ENCODE results near the gene STARD10.

The STARD10 gene

DNA sequence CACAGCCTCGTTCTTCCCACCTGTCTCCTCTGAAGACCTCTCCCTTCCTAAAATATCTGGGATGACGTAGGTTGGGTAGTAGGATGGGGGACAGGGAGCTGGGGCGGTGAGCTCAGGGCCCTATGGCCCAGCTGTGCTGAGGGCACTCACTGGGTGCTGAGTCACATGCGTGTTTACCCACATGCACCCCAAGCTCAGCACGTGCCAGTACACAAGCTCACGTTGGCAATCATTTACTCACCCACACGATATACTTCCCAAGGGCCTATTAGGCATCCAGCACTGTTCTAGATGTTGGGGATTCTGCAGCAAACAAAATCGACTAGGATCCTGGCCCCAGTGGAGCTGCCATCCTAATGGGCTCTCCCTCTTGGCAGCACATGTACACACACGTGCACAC is 70.3 kb downstream of the STARD10 start:
- H3K27ac ChIP-seq (ENCODE audit: low read length): no peak overlapping the region
- H3K9ac ChIP-seq (ENCODE audit: low read depth, low read length): no peak overlapping the region
- no peak overlapping the region for H3K4me3 ChIP-seq (ENCODE audit: low read length)
- H3K36me3 ChIP-seq (ENCODE audit: insufficient read depth, low read depth, low read length): peaks cover 13% of the 10 kb centered on the region; the same call in 1 of the 2 replicates
- H3K27me3 ChIP-seq (ENCODE audit: insufficient read depth, low read length): no peaks in the 10 kb centered on the region
- H3K9me3 ChIP-seq (ENCODE audit: insufficient read depth, low read depth, low read length): no peaks in the 10 kb centered on the region
- no peaks in the 10 kb centered on the region for H3K4me1 ChIP-seq (ENCODE audit: insufficient read depth, low read length)

DNA sequence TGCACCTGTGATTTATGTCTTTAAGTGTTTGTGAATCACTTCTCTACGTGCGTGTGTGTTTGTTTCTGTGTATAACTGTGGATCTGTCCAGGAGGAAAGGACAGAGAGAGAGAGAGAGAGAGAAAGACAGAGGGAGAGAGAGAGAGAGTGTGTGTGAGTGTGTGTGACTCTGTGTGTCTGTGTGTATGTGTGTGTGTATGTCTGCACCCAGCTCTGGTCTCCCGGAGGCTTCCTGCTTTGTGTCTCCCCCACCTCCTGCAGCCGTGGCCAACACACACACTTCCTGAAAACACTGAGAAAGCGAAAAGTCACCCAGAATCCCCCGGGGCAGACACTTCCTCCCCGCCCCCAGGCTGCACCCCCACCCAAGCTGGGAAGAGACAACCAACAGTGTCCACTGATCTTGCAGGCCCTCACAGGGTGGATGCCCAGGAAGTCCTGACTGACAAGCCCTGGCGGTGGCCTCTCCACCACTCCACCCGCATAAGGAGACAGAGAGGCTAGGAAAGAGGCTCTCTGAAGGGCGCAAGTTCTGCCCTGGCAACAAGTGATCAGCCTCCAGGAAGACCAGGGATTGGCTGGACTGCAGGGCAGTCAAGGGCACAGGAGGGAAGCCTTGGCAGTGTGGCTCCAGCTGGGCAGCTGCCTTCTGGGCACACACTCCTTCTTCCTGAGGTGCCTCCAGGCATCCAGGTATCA is 71.6 kb downstream of the STARD10 start:
- no peaks in the 10 kb centered on the region for H3K9me3 ChIP-seq (ENCODE audit: insufficient read depth, low read depth, low read length)
- H3K27ac ChIP-seq (ENCODE audit: low read length): no peak overlapping the region
- H3K4me3 ChIP-seq (ENCODE audit: low read length): no peak overlapping the region
- H3K36me3 ChIP-seq (ENCODE audit: insufficient read depth, low read depth, low read length): peaks cover 13% of the 10 kb centered on the region; the same call in 1 of the 2 replicates
- no peak overlapping the region; the same call in 1 of the 2 replicates for H3K9ac ChIP-seq (ENCODE audit: low read depth, low read length)
- no peaks in the 10 kb centered on the region for H3K27me3 ChIP-seq (ENCODE audit: insufficient read depth, low read length)
- no peaks in the 10 kb centered on the region for H3K4me1 ChIP-seq (ENCODE audit: insufficient read depth, low read length)

DNA sequence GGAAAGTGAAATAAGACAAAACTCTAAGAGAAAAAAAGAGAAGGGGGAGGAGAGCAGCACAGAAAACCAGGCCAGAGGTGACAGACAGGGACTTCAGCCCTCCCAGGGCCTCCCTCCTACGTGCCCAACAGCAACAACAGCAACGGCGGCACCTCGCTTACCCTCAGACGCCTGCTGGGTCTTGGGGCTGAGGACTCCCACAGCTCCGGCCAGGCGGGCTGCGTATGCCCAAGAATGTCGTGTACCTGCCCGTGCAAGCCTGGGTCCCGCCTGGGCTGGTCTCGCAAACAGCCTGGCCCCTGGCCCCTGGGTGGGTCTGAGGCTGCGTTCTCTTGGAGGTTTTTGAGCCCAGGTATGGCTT is 72.2 kb downstream of the STARD10 start:
- Histone ChIP-seq H3K9me3 (ENCODE audit: insufficient read depth, low read depth, low read length) (no peaks in the 10 kb centered on the region), H3K36me3 (ENCODE audit: insufficient read depth, low read depth, low read length) (peaks cover 13% of the 10 kb centered on the region; the same call in 1 of the 2 replicates), H3K4me1 (ENCODE audit: insufficient read depth, low read length) (no peaks in the 10 kb centered on the region), H3K27me3 (ENCODE audit: insufficient read depth, low read length) (no peaks in the 10 kb centered on the region), H3K27ac (ENCODE audit: low read length) (no peak overlapping the region), H3K9ac (ENCODE audit: low read depth, low read length) (no peak overlapping the region; the same call in 1 of the 2 replicates), H3K4me3 (ENCODE audit: low read length) (no peak overlapping the region)

DNA sequence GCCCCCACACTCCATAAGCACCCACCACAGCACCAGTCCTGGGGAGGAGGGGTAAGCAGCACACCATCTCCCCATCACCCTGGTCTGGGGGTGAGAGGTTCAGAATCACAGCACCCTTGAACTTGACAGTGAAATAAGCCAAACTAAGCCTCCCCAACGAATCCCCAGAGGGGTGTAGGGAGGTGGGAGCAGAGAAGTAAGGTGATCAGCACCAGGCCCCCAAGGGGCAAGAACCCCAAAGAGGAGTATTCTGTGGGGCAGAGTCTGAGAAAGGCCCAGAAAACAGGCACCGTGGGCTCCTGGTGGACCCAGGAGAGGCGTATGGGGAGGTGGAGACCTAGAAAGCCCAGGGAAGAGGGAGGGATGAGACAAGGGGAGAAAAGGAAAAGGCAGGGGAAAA is 72.6 kb downstream of the STARD10 start:
- H3K9ac ChIP-seq (ENCODE audit: low read depth, low read length): no peak overlapping the region
- no peaks in the 10 kb centered on the region for H3K9me3 ChIP-seq (ENCODE audit: insufficient read depth, low read depth, low read length)
- no peaks in the 10 kb centered on the region for H3K27me3 ChIP-seq (ENCODE audit: insufficient read depth, low read length)
- no peaks in the 10 kb centered on the region for H3K4me1 ChIP-seq (ENCODE audit: insufficient read depth, low read length)
- no peak overlapping the region for H3K4me3 ChIP-seq (ENCODE audit: low read length)
- no peak overlapping the region for H3K27ac ChIP-seq (ENCODE audit: low read length)
- peaks cover 13% of the 10 kb centered on the region; the same call in 1 of the 2 replicates for H3K36me3 ChIP-seq (ENCODE audit: insufficient read depth, low read depth, low read length)

DNA sequence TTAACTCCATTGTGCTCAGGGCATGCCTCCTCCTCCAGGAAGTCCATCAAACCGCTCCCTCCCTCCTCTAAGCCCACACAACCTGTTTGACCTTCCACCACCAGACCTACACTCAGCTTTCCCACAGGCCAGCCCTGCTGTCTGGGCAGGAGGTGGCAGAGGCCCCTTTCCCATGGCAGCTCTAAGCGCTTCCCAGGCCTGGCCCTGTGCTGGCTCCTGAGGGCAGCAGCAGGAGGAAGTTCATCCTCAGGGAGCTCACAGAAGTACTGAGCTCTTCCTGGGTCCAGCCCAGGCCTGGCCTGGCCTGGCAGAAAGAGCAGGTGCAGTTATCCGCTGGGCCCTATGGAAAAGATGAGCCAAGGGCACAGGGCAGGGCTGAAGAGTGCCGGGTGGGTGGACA is 73.1 kb downstream of the STARD10 start:
- Histone ChIP-seq H3K4me1 (ENCODE audit: insufficient read depth, low read length) (no peaks in the 10 kb centered on the region), H3K27ac (ENCODE audit: low read length) (no peak overlapping the region), H3K4me3 (ENCODE audit: low read length) (no peak overlapping the region), H3K27me3 (ENCODE audit: insufficient read depth, low read length) (no peaks in the 10 kb centered on the region), H3K9me3 (ENCODE audit: insufficient read depth, low read depth, low read length) (no peaks in the 10 kb centered on the region), H3K36me3 (ENCODE audit: insufficient read depth, low read depth, low read length) (peaks cover 13% of the 10 kb centered on the region; the same call in 1 of the 2 replicates), H3K9ac (ENCODE audit: low read depth, low read length) (no peak overlapping the region)

DNA sequence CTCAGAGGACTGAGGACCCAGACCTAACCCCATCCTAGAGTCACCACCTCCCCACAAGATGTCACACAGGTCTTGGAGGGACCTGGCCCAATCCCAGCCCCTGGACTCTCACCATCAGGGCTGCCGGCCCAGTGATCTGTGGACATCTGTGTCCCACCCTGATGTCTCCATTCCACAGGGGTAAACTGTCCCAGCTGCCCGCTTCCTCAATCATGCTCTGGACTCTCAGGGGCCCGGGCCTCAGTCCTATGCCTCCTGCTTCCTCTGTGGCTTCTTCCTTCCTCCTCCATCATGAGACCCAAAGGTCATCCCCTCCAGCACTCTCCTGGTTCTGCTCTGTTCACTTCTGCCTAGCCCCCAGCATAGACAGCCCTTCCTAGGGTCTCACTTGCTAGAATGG is 73.8 kb downstream of the STARD10 start:
- no peak overlapping the region for H3K4me3 ChIP-seq (ENCODE audit: low read length)
- peaks cover 13% of the 10 kb centered on the region; the same call in 1 of the 2 replicates for H3K36me3 ChIP-seq (ENCODE audit: insufficient read depth, low read depth, low read length)
- no peak overlapping the region for H3K9ac ChIP-seq (ENCODE audit: low read depth, low read length)
- no peak overlapping the region for H3K27ac ChIP-seq (ENCODE audit: low read length)
- H3K27me3 ChIP-seq (ENCODE audit: insufficient read depth, low read length): no peaks in the 10 kb centered on the region
- no peaks in the 10 kb centered on the region for H3K4me1 ChIP-seq (ENCODE audit: insufficient read depth, low read length)
- no peaks in the 10 kb centered on the region for H3K9me3 ChIP-seq (ENCODE audit: insufficient read depth, low read depth, low read length)

DNA sequence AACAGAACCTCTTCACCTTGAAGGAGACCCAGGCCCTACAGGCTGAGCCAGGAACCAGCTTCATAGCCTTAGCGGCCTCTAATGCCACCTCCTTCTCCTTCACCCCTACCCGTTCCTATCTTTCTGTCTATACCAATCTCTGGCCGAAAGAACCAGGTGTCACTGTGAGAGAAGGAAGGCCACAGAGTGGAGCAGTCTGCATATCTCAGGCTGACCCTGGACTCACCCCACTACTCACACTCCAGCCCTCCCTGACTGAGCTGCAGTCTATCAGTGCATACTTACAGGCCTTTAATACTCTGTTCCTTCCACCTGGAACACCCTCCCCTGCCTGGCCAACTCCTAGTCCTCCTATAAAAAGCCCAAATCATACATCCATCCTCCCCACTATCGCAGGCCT is 74.3 kb downstream of the STARD10 start:
- no peak overlapping the region for H3K27ac ChIP-seq (ENCODE audit: low read length)
- peaks cover 13% of the 10 kb centered on the region; the same call in 1 of the 2 replicates for H3K36me3 ChIP-seq (ENCODE audit: insufficient read depth, low read depth, low read length)
- H3K9ac ChIP-seq (ENCODE audit: low read depth, low read length): no peak overlapping the region
- no peak overlapping the region for H3K4me3 ChIP-seq (ENCODE audit: low read length)
- no peaks in the 10 kb centered on the region for H3K9me3 ChIP-seq (ENCODE audit: insufficient read depth, low read depth, low read length)
- no peaks in the 10 kb centered on the region for H3K4me1 ChIP-seq (ENCODE audit: insufficient read depth, low read length)
- H3K27me3 ChIP-seq (ENCODE audit: insufficient read depth, low read length): no peaks in the 10 kb centered on the region

DNA sequence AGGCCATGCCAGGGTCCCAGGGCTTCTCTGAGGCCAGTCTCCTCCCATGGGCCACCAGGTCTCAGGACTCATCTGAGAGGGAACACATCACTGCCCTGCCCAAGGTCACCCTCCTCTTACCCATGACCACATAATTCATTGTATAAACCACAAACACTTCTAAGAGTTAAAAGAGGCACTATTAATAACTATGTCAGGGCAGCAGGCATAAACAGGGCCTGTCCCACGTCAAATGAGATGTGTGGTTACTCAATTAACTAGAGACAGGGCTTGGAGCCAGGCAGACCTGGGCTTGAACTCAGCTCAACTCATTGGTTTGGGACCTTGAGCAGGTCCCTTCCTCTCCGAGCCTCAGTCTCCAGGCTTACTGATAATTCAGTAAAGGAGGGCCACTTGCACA is 74.7 kb downstream of the STARD10 start:
- Histone ChIP-seq H3K27ac (ENCODE audit: low read length) (no peak overlapping the region), H3K9me3 (ENCODE audit: insufficient read depth, low read depth, low read length) (no peaks in the 10 kb centered on the region), H3K9ac (ENCODE audit: low read depth, low read length) (no peak overlapping the region), H3K36me3 (ENCODE audit: insufficient read depth, low read depth, low read length) (peaks cover 9% of the 10 kb centered on the region; the same call in 1 of the 2 replicates), H3K27me3 (ENCODE audit: insufficient read depth, low read length) (no peaks in the 10 kb centered on the region), H3K4me3 (ENCODE audit: low read length) (no peak overlapping the region), H3K4me1 (ENCODE audit: insufficient read depth, low read length) (no peaks in the 10 kb centered on the region)

DNA sequence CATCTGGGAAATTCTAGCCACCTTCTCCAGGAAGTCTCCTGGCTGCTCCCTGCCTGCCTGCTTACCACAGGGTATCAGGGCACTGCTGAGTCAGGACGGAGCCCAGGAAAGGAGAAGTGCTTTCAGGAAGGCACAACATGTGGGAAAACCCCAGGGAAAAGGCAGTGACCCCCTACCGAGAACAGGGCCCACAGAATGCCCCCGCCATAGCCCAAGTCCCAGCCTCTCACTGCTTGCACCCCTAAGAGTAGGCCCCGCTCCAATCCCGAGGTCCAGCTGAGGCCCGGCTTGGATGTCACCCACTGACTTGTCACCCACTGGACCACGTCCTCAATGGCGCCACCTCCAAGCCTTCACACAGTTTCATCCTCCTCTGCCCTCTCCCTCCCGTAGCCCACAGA is 75.7 kb downstream of the STARD10 start:
- H3K27me3 ChIP-seq (ENCODE audit: insufficient read depth, low read length): no peaks in the 10 kb centered on the region
- H3K27ac ChIP-seq (ENCODE audit: low read length): no peak overlapping the region
- H3K9ac ChIP-seq (ENCODE audit: low read depth, low read length): no peak overlapping the region
- H3K9me3 ChIP-seq (ENCODE audit: insufficient read depth, low read depth, low read length): no peaks in the 10 kb centered on the region
- no peaks in the 10 kb centered on the region; the same call in 1 of the 2 replicates for H3K36me3 ChIP-seq (ENCODE audit: insufficient read depth, low read depth, low read length)
- H3K4me1 ChIP-seq (ENCODE audit: insufficient read depth, low read length): no peaks in the 10 kb centered on the region
- no peak overlapping the region for H3K4me3 ChIP-seq (ENCODE audit: low read length)

DNA sequence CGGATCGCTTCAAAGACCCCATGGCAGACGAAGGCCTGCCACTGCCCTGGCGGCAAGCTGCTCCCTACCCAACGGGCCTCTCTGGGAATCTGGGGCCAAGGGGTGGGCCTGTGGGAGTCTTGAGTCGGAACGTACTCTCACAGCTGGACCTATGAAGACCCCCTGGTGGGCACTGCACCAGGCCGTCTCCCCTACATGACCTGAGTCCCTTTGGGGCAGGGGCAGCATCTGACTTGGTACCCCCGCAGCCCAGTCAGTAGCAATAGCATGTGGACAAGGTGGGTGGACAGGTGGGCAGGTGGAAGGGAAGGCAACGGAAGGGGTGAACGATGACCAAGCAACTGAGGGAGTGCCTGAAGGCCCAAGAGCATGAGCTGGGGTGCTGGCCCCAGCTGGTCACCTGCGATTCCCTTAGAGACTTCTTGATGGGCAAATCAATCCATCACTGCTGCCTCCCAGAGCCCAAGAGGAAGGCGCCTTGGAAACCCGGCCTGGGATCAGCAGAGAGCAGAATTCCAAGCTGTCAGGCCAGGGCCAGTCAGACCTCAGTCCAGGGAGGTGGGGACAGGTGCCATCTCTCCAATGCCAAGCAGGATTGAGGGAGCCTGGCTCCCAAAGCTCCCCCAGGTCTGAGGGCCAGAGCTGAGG is 76.9 kb downstream of the STARD10 start:
- Histone ChIP-seq H3K9me3 (ENCODE audit: insufficient read depth, low read depth, low read length) (no peaks in the 10 kb centered on the region), H3K36me3 (ENCODE audit: insufficient read depth, low read depth, low read length) (no peaks in the 10 kb centered on the region; the same call in 1 of the 2 replicates), H3K9ac (ENCODE audit: low read depth, low read length) (no peak overlapping the region), H3K27me3 (ENCODE audit: insufficient read depth, low read length) (no peaks in the 10 kb centered on the region), H3K4me1 (ENCODE audit: insufficient read depth, low read length) (no peaks in the 10 kb centered on the region), H3K27ac (ENCODE audit: low read length) (no peak overlapping the region), H3K4me3 (ENCODE audit: low read length) (no peak overlapping the region)

DNA sequence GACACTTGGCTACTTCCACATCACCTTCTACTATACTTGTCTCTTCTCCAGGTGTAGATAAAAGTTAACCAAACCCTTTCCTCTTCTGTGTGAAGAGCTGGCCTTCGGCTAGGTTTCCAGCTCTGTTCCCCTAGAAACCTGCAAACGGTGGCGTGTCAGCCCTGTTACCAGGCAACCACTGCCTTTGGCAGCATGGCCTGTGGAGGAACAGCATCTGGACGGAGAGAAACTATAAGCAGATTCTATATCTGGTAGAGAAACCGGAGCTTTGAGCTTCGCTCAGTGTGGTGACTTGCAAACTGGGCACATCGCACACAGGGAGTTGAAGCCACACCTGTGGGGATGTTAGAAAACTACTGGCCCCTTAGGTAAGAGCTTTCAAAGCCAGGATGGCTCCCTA is 77.6 kb downstream of the STARD10 start:
- H3K9me3 ChIP-seq (ENCODE audit: insufficient read depth, low read depth, low read length): no peaks in the 10 kb centered on the region
- H3K9ac ChIP-seq (ENCODE audit: low read depth, low read length): no peak overlapping the region
- no peak overlapping the region for H3K27ac ChIP-seq (ENCODE audit: low read length)
- H3K4me1 ChIP-seq (ENCODE audit: insufficient read depth, low read length): no peaks in the 10 kb centered on the region
- H3K4me3 ChIP-seq (ENCODE audit: low read length): no peak overlapping the region
- no peaks in the 10 kb centered on the region; the same call in 1 of the 2 replicates for H3K36me3 ChIP-seq (ENCODE audit: insufficient read depth, low read depth, low read length)
- H3K27me3 ChIP-seq (ENCODE audit: insufficient read depth, low read length): no peaks in the 10 kb centered on the region

DNA sequence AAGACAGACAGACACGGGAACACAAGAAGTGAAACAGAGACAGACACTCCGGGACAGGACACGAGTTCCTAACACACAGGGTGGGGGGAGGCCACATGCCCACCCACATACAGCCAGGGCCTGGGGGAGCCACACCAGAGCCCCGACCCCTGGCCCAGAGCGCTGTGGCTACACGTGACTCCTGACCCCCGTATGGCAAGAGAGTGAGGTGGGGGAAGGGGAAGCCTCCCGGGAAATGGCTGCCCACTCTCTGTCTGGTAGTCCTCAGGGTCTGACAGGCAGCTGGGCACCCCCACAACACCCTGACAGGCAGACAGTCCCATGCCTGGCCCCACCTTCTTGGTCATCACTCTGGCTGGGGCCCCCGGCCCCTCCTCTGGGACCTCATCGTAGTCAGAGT is 81.0 kb downstream of the STARD10 start:
- H3K27me3 ChIP-seq (ENCODE audit: insufficient read depth, low read length): no peaks in the 10 kb centered on the region
- no peaks in the 10 kb centered on the region for H3K9me3 ChIP-seq (ENCODE audit: insufficient read depth, low read depth, low read length)
- no peak overlapping the region for H3K9ac ChIP-seq (ENCODE audit: low read depth, low read length)
- peaks cover 15% of the 10 kb centered on the region; the same call in 1 of the 2 replicates for H3K36me3 ChIP-seq (ENCODE audit: insufficient read depth, low read depth, low read length)
- H3K4me1 ChIP-seq (ENCODE audit: insufficient read depth, low read length): no peaks in the 10 kb centered on the region
- H3K27ac ChIP-seq (ENCODE audit: low read length): no peak overlapping the region
- H3K4me3 ChIP-seq (ENCODE audit: low read length): no peak overlapping the region

Data from iPS-20b (cell line).